Fibroblast of upper back skin (primary cell): ENCODE data around the gene DIRAS3.
"Not testable (repeated sequence)": the region's sequence is repeated elsewhere in the genome, so short reads cannot be mapped to it uniquely, and the experiment has no call there.

ENCODE experiments used
- DNase-seq: peaks from one replicate; pipeline ENCODE4 v3.0.0-alpha.2; 2013

DIRAS3 gene, protein sequence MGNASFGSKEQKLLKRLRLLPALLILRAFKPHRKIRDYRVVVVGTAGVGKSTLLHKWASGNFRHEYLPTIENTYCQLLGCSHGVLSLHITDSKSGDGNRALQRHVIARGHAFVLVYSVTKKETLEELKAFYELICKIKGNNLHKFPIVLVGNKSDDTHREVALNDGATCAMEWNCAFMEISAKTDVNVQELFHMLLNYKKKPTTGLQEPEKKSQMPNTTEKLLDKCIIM

DNA sequence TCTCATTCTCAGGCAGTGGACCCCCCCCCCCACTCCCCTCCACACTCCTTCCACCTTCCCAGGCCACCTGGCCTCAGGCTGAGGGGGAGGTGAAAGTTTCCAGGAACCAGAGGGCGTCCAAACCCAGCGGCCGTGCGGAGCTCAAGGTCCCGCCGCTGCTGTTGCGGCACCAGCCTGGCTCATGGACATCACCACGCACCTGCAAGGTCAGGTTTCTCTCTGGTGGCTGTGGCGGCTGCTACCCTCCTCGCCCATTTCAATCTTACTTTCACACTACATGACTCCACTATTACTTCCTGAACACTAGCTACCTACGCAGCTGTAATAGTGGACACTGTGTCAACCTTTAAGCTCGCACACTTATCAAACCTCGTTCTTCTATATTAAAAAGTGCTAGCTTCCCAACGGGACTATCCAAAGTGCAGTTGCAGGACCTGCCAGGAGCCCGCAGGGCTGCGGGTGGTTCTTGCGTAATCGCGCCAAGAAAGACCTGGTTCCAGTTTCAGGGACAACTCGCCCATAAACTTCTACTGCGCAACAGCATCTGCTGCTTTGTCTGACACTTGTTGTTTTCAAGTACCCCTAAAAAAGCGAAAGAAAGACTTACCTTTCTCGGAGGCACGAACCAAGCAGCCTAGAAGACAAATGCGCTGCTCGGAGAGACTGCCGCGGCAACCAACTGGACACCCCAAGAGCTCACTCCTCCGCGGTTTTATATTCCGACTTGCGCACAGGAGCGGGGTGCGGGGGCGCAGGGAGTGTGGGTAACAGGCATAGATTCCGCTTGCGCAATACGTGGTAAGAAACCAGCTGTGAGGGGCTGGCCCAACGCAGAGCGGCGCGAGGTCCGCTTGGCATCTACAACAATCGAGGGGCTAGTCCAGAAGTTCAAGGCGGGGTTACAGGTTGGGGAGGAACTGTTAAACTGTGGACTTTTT lies at the start of gene DIRAS3:
DIRAS3 (minus strand) TSS at position 687 of the 938 bp plus-strand sequence. CDS start 3,330 bp downstream, outside the sequence.
- DNase-seq = peak; percentile 33

DNA sequence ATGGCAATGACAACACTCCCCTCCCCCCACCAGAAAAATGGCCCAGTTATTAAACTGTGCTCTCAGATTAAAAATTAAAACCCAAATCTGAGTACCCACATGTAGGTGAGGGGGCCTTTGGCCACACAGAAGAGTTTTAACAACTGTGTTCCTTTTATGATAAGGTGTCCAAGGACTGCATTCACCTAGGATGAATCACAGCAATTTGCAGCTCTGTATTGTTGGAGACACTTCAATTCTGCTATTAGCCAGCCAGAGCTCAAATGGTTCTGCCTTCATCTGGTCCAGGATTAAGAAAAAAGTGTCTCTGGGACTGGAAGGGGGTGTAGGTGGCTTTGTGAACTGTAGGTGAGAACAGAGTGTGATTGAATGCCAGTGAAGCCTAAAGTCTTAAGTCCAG lies 43.3 kb upstream of the DIRAS3 start:
- peak; percentile 49 for DNase-seq

DNA sequence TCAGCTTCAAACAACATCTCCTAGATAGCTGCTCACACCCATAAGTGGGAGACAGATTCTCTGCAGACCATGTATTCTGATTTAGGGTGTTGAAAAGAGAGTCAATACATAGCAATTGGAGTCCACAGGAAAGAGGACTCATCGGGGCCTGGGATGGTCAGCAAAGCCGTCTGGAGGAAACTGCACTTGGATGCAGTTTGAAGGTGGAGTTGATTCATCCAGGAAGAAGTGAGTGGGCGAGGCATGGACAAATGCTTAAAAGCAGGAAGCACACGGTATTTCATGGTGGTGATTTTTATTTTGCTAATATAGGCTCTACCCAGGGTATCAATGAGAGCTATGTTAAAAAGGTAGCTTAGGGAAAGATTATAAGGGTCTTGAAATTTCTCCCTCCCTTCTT lies 36.8 kb upstream of the DIRAS3 start:
- no peak for DNase-seq

DNA sequence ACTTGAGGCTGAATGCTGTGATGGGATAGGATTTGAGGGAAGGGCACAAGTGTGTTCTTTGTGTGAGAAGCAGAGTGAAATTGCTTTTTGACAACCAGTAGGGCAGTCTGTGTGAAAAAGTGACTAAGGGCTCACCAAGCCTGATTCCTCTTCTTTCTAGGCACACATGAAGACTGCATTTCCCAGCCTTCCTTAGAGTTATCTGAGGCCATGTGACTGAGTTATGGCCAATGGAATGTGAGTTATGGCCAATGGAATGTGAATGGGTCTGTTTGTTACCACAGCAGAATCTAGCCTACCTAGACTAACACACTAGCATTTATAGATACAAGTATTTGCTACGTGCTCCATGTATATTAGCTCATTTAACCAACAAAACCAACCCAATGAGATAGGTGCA lies 35.3 kb upstream of the DIRAS3 start:
- no peak for DNase-seq

DNA sequence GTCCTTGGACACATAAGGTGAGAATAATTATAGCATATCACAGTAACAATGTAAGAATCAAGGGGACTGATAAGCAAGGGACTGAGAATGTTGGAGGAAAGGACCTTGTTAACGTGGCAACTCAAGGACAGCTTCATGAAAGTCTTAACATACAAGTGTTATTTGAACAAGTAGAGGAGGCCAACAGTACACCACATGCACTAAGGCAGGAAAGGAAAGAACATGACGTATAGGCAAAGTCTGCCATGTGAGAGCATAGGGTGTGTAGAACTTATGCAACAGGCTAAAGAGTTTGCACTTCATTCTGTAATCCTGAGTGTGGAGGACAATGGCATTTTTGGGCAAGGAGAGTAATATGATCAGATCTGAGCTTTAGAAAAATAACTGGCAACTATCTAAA lies 33.3 kb upstream of the DIRAS3 start:
- no peak for DNase-seq

DNA sequence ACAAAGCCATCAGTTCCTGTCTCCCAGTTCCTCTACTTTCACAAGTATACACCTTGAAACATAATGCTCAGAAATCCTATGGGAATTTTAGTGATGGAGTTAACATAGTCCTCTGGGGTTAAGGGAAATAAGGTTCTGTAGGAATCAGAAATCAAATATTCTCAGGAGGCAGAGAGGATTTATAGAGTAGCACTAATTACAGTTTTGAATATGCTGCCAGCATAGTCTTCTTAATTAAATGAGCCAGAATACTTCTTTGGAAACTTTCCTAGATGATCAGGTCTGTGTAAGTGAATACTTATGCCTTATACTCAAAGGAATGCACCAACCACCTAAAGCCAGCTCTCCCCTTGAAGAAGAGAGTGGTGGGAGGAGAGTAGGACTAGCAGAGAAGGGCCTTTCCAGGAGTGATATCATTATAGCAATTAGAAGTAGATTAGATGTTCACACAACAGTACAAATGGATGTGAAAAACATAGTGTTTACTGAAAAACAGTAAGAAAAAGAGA lies 31.4 kb upstream of the DIRAS3 start:
- peak; percentile 5 for DNase-seq

DNA sequence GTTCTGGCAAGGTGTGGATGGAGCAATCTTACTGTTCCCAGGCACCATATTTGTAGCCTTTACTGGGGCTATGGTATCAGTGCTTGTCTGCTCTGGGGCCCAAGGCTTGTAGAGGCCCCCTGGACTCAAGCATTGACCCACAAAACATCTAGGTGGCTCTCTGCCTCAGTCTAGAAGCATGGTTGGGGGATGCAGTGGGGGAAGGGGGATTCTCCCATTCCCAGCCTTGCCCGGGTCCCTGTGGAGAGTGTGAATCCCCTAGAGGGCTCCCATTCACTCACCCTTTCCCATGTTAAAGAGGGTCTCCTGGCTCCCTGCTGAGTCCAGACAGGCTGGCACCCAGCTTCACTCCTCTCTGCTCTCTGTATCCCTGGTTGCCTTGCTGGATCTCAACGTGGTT lies 28.2 kb upstream of the DIRAS3 start:
- DNase-seq = no peak

DNA sequence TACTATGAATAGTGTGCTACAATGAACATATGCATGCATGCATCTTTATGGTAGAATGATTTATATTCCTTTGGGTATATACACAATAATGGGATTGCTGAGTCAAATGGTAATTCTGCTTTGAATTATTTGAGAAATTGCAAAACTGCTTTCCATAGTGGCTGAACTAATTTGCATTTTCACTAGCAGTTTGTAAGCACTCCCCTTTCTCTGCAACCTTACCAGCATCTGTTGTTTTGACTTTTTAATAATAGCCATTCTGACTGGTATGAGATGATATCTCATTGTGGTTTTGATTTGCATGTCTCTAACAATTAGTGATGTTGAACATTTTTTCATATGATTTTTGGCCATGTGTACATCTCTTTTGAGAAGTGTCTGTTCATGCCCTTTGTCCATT lies 24.0 kb upstream of the DIRAS3 start:
- no peak for DNase-seq

DNA sequence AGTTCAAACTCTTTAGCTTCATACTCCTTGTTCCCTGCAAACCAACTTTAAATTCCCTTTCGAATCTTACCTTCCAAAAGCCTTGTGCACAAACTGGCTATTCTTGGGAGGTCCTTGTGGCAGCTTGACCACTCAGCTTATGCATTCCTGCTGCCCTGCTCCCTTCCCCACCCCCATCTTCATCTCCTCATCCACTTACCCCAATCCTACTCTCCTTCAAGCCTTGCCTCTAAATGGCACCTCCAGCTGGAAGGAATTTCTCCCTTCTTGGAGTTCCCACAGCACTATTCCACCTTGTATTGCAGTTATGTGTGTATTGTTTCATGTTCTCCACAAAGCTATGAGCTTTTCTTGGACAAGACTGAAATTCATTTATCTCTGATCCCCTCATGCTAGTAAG lies 15.3 kb upstream of the DIRAS3 start:
- DNase-seq = no peak

DNA sequence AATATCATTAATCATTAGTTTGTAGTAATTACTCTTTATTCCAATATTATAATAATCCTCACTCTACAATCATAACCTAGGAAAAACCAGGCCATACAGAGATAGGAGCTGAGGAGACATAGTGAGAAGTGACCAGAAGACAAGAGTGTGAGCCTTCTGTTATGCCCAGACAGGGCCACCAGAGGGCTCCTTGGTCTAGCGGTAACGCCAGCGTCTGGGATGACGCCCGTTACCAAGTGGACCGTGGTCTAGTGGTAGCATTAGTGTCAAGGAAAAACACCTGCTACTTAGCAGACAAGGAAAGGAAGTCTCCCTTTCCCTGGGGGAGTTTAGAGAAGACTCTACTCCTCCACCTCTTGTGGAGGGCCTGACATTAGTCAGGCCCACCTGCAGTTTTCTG lies 7.6 kb upstream of the DIRAS3 start:
- DNase-seq = not testable (repeated sequence)

DNA sequence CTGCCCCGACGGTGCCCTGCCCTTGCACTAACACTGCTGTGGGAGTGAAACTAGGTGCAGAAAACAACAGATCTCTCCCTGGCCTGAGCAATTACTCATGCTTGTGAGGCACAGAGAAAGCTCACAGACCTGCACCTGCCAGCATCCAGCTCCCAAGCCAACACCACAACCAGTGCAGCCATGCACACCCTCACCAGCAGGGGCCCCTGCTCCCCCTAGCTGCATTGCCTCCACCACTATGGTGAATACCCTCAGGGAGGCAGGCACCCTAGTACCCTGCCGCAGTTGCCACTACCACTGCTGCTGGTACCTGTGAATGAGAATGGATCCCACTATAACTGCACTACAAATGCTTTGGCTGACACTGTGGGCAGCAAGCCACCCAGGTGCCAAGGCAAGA lies 7.1 kb upstream of the DIRAS3 start:
- no peak for DNase-seq

DNA sequence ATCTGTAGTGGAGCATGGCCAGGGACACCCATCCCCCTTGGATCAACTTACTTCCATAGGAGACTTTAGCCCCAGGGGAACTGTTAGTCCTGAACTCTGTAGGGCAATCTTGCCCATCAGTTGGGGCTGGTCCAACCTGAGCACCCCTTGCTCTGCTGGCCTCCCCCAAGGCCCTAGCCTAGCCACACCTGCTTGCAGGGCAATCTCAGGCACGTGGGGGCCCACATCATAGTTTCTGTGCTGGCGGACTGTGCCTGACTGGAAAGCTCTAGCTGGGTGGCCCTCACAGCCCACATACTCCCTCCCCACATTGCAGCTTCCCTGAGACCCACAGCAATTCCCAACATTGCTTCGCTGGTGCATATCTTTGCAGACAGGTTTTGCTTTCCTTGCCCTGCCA lies 6.6 kb upstream of the DIRAS3 start:
- no peak for DNase-seq

DNA sequence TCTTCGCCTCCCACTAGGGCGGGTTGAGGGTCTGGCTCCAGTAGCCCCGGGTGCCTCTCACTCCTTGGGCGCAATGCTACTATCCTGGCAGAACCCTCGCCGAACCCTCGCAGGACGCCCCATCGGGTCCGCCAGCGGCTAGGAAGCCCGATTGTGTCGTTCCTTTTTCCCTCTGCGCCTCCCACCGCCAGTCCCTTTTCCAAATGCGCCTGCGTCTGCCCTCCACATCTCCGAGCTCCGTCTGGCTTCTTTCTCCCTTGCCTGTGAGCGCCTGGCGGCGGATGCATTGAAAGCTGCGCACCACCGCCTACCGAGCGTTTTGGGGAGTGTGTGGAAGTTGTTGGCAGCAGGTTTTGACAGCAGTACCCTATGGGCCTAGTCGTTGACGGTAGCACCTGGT lies 1.0 kb upstream of the DIRAS3 start:
- DNase-seq = peak; percentile 75

DNA sequence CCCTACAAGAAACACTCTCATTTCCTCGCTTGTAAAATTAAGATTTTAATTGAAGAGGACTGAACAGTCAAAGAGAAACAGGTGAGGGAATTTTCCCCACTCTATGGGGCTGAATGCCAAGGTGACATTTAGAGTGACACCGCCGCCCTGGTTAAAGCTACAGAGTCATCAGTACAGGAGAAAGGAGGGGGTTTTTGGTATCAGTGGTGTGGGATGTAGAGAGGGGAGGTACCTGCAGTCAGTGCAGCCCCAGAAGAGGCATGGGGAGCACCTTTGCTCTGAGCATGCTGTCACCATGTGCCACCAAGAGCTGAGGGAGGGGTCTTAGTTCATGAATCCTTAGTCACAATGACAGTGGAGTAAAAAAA lies 2.8 kb downstream of the DIRAS3 start:
- DNase-seq = no peak

DNA sequence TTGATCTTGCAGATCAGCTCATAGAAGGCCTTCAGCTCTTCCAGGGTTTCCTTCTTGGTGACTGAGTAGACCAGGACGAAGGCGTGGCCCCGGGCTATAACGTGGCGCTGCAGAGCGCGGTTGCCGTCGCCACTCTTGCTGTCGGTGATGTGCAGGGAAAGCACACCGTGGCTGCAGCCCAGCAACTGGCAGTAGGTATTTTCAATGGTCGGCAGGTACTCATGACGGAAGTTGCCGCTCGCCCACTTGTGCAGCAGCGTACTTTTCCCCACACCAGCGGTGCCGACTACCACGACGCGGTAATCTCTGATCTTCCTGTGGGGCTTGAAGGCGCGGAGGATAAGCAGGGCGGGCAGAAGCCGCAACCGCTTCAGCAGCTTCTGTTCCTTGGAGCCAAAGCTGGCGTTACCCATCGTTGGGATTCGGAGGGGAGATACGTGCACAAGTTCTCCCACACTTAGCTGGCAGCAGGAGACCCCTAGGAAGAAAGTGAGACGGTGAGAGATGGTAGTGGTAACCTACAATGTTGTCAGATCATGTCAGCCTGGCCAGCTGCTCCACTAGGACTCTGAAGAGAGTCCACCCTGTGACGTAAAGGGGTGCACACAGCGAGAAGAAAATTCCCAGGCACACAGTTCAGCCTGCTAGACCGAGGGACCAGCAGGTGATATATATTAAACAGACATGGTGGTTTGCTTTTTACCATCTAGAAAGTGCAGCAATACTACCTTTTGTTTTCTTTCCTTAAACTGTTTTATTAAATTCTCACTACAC lies 3.4 kb downstream of the DIRAS3 start:
- no peak for DNase-seq

DNA sequence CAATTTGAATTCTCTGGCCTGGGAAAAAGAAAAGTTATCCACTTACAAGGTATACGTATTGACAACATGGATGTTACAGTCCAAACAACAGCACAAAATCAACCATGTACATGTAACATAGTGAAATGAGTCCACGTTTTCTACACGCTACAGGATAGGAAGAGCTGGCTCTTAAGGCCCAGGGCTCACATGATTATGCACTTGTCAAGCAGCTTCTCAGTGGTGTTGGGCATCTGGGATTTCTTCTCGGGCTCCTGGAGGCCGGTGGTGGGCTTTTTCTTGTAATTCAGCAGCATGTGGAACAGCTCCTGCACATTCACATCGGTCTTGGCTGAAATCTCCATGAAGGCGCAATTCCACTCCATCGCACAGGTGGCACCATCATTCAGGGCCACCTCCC lies 4.0 kb downstream of the DIRAS3 start:
- no peak for DNase-seq

DNA sequence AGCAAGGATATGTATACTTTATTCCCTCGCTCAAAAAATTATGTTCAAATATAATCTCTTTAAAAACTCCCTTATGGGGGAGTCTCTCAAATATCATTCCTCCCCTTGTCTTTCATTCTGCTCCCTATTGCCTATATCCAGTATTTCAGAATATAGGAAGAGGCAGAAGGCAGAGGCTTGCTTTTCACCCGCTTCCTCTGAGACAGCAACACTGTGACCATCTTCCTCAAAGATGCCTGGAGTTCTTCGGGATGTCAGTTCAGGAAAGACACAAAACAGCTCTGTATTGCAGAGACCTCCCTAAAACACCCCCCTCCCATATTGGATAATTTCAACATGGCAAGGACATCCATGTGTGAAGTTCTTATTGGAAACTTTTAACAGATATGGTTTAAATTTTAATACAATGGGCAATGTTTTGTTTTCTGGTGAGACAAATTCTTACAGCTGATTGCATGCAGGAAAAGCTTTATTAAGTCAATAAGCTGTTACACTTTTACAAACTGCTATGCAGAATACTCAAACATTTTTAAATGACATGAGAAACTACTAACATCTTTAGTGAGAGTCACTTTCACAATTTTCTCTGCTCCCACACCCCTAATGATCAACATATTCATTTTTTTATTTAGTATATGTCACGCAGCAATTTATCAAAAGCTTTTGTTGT lies 4.8 kb downstream of the DIRAS3 start:
- no peak for DNase-seq

DNA sequence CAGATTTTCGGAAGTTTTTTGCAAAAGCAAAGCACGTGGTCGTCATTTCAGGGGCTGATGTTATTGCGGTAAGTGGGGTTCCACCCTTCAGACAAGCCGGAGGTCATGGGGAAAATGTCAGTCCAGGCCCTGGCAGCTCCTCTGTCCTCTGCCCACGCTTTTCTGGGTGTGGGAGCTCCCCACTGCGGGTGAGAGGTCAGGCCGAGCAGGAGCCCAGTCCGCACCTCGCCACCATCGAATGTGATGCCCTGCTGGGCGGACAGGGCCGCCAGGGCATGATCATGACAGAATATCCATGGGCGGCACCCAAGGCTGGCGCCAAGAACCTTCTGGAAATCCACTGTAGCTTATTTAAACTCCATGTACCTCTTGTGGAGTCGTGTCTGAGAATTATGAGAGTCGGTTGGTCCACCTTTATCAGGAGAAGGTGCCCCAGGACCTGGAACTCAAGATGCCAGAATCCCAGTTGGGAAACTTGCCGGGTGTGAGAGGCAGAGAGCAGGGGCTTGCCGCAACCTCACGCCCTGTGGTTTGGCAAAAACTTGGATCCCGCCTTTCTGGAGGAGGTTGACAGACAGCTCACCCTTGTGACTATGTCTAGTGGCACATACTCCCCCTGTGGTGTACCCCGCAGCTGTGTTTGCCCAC lies 6.9 kb downstream of the DIRAS3 start:
- DNase-seq = no peak

DNA sequence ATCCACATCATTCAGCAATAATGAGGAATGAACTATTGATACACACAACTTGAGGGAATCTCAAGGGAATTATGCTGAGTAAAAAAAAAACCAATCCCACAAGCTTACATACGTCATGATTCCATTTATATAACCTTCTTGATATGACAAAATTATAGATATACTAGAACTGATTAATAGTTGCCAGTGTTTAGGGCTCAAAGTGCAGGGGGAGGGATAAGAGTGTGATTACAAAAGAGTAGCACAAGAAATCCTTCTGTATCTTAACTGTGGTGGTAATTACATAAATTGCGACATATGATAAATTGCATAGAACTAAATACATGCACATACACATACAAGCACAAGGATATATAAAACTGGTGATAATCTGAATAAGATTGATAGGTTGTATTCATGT lies 13.5 kb downstream of the DIRAS3 start:
- no peak for DNase-seq

DNA sequence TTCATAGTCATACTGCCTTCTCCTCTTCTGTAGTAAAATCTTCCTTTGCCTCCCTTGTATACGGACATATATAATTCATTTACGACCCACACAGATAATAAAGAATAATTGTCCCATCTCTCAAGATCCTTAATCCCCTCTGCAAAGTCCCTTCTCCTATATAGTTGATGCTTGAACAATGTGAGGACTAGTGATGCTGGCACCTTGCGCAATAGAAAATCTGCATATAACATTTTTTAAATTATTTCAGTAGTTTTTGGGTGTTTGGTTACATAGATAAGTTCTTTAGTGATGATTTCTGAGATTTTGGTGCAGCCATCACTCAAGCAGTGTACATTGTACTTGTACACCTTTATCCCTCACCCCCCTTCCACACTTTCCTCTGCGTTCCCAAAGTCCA lies 21.0 kb downstream of the DIRAS3 start:
- no peak for DNase-seq

DNA sequence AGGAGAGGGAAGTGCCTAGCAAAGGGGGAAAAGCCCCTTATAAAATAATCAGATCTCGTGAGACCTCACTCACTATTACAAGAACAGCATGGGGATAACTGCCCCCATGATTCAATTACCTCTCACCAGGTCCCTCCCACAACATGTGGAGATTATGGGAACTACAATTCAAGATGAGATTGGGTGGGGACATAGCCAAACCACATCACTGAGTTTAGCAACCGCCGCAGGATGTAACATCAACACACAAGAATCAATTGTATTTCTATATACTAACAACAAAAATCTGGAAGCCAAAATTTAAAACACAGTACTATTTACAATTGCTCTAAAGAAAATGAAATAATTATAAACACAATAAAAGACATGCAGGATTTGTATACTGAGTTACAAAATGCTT lies 21.9 kb downstream of the DIRAS3 start:
- no peak for DNase-seq

DNA sequence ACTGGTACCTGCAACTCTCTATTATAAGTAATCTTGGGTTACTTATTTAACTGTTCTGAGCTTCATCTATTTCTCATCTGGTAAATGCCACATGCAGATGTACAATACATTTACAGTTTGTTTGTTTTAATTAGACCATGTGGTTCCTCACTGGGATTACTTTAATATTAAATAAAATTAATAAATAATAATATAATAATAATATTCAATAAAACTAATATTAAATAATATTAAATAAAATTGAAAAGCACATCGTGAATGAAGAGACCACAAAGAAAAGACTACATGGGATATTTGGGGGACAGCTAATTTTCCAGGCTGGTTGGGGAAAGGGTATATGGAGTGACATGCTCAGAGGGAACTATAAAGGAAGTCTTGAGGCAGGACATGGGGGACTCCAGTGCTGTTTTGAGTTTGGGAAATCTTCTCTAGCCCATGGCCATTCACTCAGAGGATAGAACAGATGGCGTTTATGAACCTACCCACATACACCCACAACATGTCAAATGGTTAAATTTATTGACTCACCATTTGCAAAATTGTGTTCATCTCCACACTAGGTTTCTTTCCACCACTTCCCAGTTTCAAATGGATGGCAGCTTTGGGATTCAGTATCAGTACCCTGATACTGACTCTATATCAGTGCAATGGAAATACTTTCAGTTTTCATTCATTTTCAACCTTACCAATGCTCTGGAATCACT lies 25.6 kb downstream of the DIRAS3 start:
- DNase-seq = no peak
